ENCODE measurements around the gene PARVB.
"Not testable (repeated sequence)": the region's sequence is repeated elsewhere in the genome, so short reads cannot be mapped to it uniquely, and the experiment has no call there.

The PARVB gene

GRCh38 chr22:44029069-44029468 lies 5.0 kb downstream of the PARVB start:
- DNase-seq: no peak

DNA sequence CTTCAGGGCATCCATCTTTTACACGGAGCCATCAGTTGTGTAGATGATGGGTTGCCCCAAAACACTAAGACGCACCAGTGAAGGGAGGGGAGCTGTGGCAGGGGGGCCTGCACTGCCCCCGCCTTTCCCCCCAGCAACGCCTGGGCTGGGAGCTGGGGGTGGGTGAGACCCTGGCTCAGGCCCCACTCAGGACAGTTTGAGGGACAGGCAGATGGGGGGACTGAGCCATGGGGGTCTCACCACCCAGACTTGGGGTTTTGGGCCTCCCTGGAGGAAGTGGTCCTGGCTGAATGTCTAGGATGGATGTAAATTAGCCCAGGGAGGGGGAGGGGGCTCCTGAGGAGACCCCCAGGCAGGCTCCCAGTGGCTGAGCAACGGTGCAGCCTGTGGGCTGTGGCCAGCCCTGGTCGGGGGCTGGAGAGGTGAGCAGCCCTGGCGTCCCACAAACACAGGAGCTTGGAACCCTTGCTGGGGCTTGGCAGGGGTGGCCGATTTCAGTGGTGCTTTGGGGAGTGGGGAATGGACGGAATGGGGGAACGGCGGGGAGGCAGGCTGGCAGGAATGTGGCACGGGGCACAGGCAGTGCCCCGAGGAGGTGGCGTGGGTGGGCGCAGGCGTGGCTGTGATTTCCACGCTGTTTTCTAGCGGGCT lies 6.1 kb downstream of the PARVB start:
- no peak for DNase-seq

DNA sequence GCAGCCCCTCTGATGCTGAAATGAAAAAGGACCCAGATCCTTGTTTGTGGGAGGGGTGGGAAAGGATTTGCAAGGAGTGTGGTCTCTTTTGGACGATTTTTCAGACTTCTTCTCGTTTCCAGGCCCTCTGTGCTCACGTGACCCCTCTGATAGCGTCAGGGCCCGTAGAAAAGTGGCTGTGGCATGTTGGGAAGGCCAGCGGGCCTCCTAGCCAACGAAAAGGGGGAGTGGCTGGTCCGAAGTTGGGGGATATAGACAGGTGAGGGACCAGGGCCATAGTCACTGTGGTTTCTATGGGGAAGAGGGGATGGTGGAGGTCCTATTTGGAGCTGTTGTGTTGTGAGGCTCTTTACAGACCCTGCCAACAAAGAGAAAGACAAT lies 6.6 kb downstream of the PARVB start:
- DNase-seq: no peak

DNA sequence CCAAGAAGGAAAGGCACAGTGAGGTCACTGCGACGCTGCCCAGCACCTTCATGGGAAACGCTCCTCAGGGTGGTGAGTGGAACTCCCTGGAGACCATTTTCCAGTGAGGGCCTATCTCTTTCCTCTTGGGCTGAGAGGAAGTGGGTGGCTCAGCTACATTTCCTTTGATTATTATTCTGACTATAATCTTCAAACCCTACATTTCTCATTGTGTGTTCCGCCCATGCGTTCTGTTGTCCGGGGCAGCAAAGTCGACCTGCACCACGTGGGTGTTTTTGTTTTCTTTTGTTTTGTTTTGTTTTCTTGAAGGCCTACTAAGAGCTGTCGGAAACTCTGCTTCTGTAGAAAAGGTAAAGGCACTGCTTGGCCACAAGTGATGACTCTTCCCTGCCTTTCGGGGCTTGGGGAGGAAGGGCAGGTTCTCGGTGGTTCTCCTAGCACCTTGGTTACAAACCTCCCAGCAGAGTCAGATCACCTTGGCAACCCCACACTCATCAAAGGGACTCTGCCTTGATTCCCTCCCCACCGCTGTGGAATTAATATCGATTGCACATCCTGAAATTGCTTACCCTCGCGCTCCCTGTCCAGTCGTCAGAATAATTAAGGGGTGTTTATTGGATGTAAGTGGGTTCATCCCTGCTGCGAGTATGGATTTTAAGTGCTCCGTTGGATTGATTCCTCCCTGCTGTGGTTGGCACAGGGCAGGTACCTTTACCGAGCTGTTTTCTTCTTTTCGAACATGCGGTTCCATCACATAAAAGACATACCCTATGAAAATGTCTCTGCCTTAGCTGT lies 7.3 kb downstream of the PARVB start:
- DNase-seq: peak; percentile 21

GRCh38 chr22:44032126-44032730 lies 8.1 kb downstream of the PARVB start:
- DNase-seq: no peak

DNA sequence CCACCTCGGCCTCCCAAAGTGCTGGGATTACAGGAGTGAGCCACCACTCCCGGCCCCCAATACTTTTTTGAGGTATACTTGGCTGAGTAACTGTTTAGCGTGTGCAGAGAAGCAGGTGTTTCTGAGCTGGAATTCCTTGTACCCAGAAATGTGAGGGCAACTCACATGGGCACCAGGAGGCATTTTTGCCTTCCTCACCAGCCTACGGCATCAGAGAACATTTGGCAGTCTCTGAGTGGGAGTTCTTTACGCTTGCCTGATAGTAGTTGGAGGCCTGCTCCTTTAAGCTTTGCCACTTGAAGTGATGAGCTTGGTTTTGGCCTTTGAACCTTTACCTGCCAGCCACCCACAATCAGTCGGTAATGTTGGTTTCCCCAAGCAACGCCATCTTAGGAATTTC lies 9.2 kb downstream of the PARVB start:
- no peak for DNase-seq

- DNase-seq: no peak
Measured at GRCh38 chr22:44033694-44034093, 9.6 kb downstream of the PARVB start.

DNA sequence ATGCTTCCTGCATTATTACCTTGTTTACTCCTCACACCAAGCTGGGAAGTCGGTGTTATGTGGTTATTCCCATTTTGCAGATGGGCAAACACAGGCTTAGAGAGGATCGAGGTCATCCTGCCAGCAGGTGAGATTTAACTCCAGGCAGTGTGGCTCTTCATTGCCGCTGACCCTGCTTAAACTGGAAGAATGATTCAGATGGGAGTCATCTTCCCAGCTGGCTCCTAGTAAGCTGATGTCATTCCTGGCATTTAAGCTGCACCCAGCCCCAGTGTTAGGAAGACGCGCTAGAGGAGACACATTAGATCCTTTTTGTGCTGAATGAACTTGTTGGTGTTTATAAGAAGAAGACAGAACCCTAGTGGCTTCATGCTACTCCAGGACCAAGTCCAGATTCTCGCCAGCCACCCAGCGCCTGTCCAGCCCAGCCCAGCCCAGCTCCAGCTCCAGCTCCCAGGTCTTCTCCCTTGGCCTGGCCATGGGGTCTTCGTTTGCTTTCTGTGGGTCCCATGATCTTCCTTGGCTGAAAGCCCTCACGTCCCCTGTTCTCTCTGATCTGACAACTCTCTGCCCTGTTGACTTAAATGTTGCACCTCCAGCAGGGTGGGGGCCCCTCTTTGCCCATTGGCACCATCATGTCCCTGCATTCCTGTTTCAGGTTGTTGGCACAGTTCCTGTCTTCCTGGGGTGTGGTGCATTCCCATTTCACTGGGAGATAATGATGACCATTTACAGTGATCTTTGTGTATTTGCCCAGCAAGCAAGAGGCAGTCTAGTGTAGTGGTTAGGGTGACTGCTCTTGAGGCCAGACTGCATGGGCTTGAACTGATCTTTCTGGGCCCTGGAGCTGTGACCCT lies 13.6 kb downstream of the PARVB start:
- DNase-seq: no peak

- peak; percentile 9 for DNase-seq
Measured at GRCh38 chr22:44039566-44040171, 15.6 kb downstream of the PARVB start.

GRCh38 chr22:44042249-44043218 lies 18.4 kb downstream of the PARVB start:
- DNase-seq: no peak

DNA sequence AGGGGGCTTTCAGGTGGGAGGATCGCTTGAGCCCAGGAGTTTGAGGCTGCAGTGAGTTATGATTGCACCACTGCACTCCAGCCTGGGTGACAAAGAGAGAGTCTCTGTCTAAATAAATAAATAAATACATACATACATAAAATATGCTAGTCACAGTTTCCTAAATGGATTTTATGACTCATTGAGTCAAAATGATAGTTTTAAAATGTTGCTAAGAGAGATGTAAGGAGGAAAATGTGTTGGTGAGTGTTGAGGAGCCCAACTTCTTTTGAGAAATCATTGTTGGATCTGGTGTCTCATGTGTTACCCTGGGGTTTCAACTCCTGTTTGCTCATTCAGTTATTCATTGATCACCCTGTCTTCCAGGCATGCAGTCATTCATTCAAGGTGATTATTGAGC lies 21.0 kb downstream of the PARVB start:
- no peak for DNase-seq

DNA sequence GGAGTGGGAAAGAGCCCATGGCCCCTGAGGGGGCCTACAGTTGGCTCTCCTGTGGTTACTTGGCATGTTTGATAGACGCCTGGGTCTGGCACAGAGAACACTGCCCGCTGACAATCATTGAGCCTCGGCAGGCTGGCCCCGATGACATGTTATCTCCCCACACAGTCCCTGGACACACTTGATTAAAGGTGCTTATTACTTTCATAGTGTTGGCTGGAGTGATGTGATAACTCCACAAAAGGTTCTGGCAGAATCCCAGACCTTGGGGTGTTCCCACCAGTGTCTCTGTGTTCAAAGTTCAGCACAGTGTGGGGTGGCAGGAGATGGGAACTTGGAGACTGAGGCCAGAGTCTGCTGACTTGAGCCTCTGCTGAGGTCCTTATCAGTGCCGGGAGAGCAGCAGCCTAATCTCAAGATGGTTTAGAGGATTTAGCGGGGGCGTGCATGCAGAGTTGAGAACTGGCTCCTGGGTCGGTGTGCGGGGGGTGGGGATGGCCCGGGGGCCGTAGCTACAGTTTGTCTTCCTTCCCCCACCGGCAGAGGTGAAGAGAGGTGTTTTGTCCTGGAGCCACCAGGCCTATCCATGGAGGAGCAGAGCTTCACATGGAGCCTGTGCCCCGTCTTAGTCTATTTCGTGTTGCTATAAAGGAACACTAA lies 22.5 kb downstream of the PARVB start:
- DNase-seq: no peak

GRCh38 chr22:44047891-44048301 lies 23.8 kb downstream of the PARVB start:
- peak; percentile 37 for DNase-seq

DNA sequence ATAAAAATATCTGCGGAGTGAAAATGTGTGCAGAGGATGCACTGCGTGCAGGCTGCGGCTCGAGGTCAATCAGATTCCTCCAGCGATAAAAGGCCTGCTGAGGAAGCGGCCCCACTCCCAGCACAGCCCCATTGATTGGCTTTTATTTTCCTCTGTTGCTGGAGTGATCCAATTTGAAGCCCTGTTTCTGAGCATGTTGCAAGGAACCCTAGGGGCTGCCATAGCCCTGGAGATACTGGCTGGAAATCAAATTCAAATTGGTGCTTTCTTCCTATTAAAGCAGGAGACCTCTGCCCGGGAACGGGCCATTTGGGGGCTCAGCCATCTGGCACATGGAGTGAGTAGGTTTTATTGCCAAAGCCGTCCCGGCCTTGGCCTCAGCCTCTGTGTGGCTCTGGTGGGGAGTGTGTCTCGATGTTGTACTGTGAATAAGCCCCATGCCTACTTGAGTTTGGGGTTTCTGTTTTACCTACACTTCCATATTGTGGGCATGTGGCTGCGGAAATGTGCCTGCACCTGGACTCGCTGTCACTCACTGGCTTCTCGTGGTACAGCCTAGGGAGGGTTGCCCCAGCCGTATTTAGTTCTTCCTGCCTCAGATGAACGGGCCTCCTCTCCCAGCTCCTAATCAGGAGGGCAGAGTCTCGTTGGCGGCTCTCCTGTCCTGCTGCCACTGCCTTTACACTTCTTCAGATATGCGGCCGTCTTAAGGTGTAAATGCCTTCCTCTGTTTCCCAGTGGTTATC lies 25.6 kb downstream of the PARVB start:
- DNase-seq: no peak

- DNase-seq: no peak
Measured at GRCh38 chr22:44050766-44051355, 26.8 kb downstream of the PARVB start.

- no peak for DNase-seq
Measured at GRCh38 chr22:44051358-44051757, 27.3 kb downstream of the PARVB start.

DNA sequence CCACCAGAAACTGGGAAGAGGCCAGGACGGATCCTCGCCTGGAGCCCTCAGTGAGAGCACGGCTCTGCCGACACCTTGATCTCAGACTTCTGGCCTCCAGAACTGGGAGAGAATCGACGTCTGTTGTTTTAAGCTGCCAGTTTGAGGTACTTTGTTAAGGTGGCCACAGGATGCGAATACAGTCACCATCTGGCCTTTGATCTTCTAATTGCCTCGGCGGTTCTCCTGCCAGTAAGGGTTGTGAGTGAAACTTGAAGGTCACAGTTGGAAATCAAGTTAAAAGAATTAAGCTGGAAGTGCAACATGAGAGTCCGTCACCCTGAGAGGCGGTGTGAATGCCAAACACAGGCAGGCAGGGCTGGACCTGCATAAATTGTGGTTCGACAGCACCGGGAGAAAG lies 27.9 kb downstream of the PARVB start:
- DNase-seq: no peak

DNA sequence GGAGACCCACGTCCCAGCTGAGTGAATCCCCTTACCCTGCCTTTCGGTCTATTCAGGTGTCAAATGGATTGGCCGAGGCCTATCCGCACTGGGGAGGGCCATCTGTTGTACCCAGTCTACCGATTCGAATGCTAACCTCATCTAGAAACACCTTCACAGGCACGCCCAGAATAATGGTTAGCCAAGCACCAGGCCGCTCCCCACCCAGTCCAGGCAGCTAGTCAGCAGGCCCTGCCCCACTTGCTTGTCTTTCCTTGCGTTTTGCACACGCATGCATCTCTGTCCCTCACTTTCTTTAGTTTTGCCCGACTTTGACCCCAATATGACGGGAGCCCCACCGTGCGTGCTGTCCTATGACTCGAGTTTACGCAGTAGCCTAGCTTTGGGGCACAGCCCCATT lies 31.7 kb downstream of the PARVB start:
- DNase-seq: no peak

- DNase-seq: not testable (repeated sequence)
Measured at GRCh38 chr22:44056649-44057048, 32.5 kb downstream of the PARVB start.
